Thyroid gland (tissue), 4 donors: ENCODE results near the gene PRKCE.

Experiments
- POLR2A ChIP-seq, 2 donors: fragments of 450-650 bp; IDR thresholded peaks; one replicate each; pipeline ENCODE4 v1.6.1; 2017; ENCODE audit warnings: antibody characterized with exemption in 2 of 2, mild to moderate bottlenecking in 2 of 2, moderate library complexity in 1 of 2
- TF ChIP-seq, protein P1 (sequence below), 6 experiments: fragments of 200-600 bp in 3 of 6; fragments of 450-650 bp in 3 of 6; sonication (generic) in 3 of 6; IDR thresholded peaks; one replicate each; pipeline ENCODE4 v1.5.1; 2016 to 2019; ENCODE audit warnings: antibody characterized with exemption in 6 of 6, mild to moderate bottlenecking in 2 of 6, inconsistent platforms in 1 of 6, moderate library complexity in 1 of 6

DNA sequence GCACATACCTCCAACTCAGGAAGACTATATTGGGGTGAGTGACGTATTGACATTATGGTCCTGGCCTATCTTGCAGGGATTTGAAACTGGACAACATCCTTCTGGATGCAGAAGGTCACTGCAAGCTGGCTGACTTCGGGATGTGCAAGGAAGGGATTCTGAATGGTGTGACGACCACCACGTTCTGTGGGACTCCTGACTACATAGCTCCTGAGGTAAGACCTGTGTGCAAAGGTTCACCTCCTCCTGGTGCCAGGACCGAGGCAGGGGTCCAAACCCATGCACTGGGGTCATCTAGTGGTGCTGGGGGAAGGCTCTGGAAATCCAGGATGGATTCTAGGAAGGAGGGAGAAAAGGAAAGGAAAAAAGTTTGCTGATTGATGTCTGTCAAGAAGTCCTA is 493.5 kb downstream of the PRKCE start:
- TF ChIP-seq, protein P1, sequence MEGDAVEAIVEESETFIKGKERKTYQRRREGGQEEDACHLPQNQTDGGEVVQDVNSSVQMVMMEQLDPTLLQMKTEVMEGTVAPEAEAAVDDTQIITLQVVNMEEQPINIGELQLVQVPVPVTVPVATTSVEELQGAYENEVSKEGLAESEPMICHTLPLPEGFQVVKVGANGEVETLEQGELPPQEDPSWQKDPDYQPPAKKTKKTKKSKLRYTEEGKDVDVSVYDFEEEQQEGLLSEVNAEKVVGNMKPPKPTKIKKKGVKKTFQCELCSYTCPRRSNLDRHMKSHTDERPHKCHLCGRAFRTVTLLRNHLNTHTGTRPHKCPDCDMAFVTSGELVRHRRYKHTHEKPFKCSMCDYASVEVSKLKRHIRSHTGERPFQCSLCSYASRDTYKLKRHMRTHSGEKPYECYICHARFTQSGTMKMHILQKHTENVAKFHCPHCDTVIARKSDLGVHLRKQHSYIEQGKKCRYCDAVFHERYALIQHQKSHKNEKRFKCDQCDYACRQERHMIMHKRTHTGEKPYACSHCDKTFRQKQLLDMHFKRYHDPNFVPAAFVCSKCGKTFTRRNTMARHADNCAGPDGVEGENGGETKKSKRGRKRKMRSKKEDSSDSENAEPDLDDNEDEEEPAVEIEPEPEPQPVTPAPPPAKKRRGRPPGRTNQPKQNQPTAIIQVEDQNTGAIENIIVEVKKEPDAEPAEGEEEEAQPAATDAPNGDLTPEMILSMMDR (IDR thresholded peaks at IDR 0.05), result no peak
- TF ChIP-seq POLR2A (IDR thresholded peaks at IDR 0.05), result no peak
